Measurements from ENCODE around the gene SYT7. TPM values are rescaled to one million over a fixed set of nuclear protein-coding genes. Genes with fewer than 3 reads are reported as not detected.

SYT7 gene
- polyA plus RNA-seq, 1 experiment, result 0.45 TPM

- ChIA-PET POLR2A (no interaction called here), CTCF (interaction anchor here (0.8 to 1.7 kb wide), 3 partner anchors 35 to 126 kb away, joined by 4 to 10 read pairs (median 5); no protein-coding TSS in a partner anchor)
- peaks cover 3% of the 10 kb centered on the region; the same call in 1 of the 2 replicates for H3K9me3 ChIP-seq (ENCODE audit: control insufficient read depth, insufficient read depth, low read length)
- TF ChIP-seq CTCF (IDR thresholded peaks at IDR 0.05; ENCODE audit: low read depth, low read length), result no peak
- H3K27me3 ChIP-seq (ENCODE audit: control insufficient read depth, insufficient read depth, low read length), result peaks cover 26% of the 10 kb centered on the region
- no peak overlapping the region for H3K27ac ChIP-seq (ENCODE audit: low read depth, low read length)
- no peak overlapping the region for H3K4me3 ChIP-seq (ENCODE audit: low read depth, low read length)
- DNase-seq (ENCODE audit: low read depth, low spot score), result no peak
Measured at GRCh38 chr11:61513143-61513765, 67.6 kb downstream of the SYT7 start.

- ChIA-PET POLR2A (no interaction called here), CTCF (interaction anchor here (0.8 to 1.5 kb wide), 4 partner anchors 34 to 127 kb away, joined by 4 to 6 read pairs (median 4); no protein-coding TSS in a partner anchor)
- TF ChIP-seq CTCF (IDR thresholded peaks at IDR 0.05; ENCODE audit: low read depth, low read length), result no peak
- Histone ChIP-seq H3K4me3 (ENCODE audit: low read depth, low read length) (no peak overlapping the region), H3K9me3 (ENCODE audit: control insufficient read depth, insufficient read depth, low read length) (peaks cover 3% of the 10 kb centered on the region; the same call in 1 of the 2 replicates), H3K27me3 (ENCODE audit: control insufficient read depth, insufficient read depth, low read length) (peaks cover 35% of the 10 kb centered on the region), H3K27ac (ENCODE audit: low read depth, low read length) (no peak overlapping the region)
- DNase-seq (ENCODE audit: low read depth, low spot score), result no peak
Measured at GRCh38 chr11:61512435-61512834, 68.4 kb downstream of the SYT7 start.

- H3K4me3 ChIP-seq (ENCODE audit: low read depth, low read length), result no peak overlapping the region
- CTCF ChIA-PET, result interaction anchor here (0.9 to 1.5 kb wide), 3 partner anchors 33 to 76 kb away, joined by 4 to 6 read pairs (median 4); no protein-coding TSS in a partner anchor
Measured at GRCh38 chr11:61511383-61511782, 69.5 kb downstream of the SYT7 start.

GRCh38 chr11:61510974-61511373, 69.9 kb downstream of the SYT7 start:
- Histone ChIP-seq H3K27me3 (ENCODE audit: control insufficient read depth, insufficient read depth, low read length) (peaks cover 48% of the 10 kb centered on the region), H3K9me3 (ENCODE audit: control insufficient read depth, insufficient read depth, low read length) (peaks cover 3% of the 10 kb centered on the region; the same call in 1 of the 2 replicates), H3K4me3 (ENCODE audit: low read depth, low read length) (no peak overlapping the region), H3K27ac (ENCODE audit: low read depth, low read length) (no peak overlapping the region)
- ChIA-PET CTCF (interaction anchor here (1.5 kb wide), 1 partner anchor 65 kb away, joined by 6 read pairs; no protein-coding TSS in a partner anchor), POLR2A (no interaction called here)
- DNase-seq (ENCODE audit: low read depth, low spot score), result no peak
- no peak for TF ChIP-seq CTCF (IDR thresholded peaks at IDR 0.05; ENCODE audit: low read depth, low read length)

More at GRCh38 chr11:61511383-61511782, 69.5 kb downstream of the SYT7 start:
- TF ChIP-seq CTCF (IDR thresholded peaks at IDR 0.05; ENCODE audit: low read depth, low read length), result no peak
- Histone ChIP-seq H3K9me3 (ENCODE audit: control insufficient read depth, insufficient read depth, low read length) (peaks cover 3% of the 10 kb centered on the region; the same call in 1 of the 2 replicates), H3K27me3 (ENCODE audit: control insufficient read depth, insufficient read depth, low read length) (peaks cover 44% of the 10 kb centered on the region), H3K27ac (ENCODE audit: low read depth, low read length) (no peak overlapping the region)
- DNase-seq (ENCODE audit: low read depth, low spot score), result no peak
- POLR2A ChIA-PET, result no interaction called here

Data from AG04450 (cell line).